ENCODE measurements around the gene SPOUT1.

GRCh38 chr9:128808543-128808942 is 21.1 kb downstream of the SPOUT1 start:
- no peak for TF ChIP-seq CTCF (IDR thresholded peaks at IDR 0.05)
- TF ChIP-seq EZH2 (IDR thresholded peaks at IDR 0.05; ENCODE audit: borderline replicate concordance, insufficient read depth, low read depth, low read length, poor library complexity, severe bottlenecking), result no peak

Data from B cell (primary cell).